ENCODE results near the gene INO80B. TPM values are rescaled to one million over a fixed set of nuclear protein-coding genes. Genes with fewer than 3 reads are reported as not detected.
"Not testable (repeated sequence)": the region's sequence is repeated elsewhere in the genome, so short reads cannot be mapped to it uniquely, and the experiment has no call there.

Gene INO80B
- total RNA-seq, 1 experiment from 2014 or later, result 7.8 TPM

DNA sequence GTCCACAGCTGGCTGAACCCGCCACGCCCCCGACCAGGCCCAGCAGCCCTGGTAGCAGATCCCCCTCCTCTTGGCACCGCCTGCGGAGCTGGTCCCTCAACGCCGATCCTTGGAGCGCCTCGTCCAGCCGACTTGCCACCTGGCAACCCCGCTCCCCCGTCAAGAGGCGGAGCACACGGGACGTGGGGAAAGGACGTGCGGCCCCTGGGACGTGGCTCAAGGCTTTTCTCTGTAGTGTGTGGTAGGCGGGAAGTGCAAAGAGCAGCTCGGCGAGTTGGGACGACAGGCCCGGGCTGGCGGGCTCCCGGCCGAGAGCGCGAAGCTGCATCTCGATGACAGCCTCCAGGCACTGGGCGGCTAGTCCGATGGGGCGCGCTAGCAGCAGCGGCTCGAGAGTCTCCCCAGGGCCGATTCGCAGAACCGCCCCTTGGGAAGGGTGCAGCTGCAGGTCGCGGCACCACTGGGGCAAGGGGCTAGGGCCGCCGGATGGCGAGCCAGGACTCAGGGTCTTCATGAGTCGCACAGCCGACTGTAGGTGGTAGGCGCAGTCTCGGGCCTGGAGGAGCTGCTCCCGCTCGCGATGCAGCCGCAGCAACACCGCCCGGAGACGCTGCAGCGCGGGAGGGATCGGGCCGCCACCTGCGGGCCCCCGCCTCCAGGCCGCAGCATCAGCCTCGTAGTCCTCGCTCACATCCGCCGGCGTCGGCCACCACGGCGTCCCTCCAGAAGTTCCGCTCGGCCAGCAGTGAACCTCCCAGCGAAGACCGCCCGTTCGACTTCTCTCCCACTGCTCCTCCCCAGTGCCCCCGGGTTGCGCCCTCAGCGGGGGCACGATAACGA is 27.3 kb downstream of the INO80B start:
- DNase-seq (ENCODE audit: low read depth), result no peak

DNA sequence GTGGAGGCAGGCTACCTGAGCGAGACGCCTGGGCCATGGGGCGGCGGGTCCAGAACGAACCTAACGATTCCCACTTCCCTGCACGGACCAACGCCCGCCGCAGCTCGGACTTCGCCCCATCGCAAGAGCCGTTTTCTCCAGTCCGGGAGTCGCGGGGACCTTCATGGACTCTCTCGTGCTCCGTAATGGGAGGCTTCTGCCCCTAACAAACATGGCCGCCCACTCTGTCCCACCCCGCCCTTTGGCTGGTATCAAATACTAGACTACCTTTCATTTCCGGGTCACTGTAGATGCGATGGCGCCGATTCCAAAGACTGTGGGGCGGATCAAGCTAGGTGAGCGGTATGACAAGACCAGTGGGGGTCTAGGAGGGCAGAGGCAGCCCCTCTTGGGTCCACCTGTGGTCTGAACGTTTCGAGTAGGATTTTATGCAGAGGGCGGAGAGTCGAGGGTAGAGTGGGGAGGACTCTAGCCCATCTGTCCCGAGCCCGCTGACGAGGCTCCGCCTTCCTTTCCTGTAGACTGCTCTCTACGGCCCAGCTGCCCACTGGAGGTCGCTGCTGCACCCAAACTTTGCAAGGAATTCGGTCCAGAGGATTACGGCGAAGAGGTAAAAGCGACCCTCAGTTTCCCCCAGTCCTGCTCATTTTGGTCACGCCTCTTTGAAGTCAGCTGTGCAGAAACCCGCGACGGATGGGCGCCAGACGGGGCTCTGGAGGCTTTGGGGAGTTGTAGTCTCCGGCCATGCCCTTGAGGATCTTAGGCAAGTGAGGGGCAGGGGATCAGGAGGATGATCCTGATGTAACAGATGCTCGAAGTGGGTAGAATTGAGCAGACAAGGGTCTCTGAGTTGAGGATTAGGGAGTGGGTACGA is 28.2 kb downstream of the INO80B start, which contains the start of the genes CCDC142 and TTC31:
Gene CCDC142 (minus strand): TSS at position 198 of the 874 bp plus-strand sequence. CDS start 161 bp downstream, at position 37.
Gene TTC31 (plus strand): TSS at position 281 of the 874 bp plus-strand sequence. CDS start 15 bp downstream, at position 296.
- DNase-seq (ENCODE audit: low read depth), result peak; percentile 94

DNA sequence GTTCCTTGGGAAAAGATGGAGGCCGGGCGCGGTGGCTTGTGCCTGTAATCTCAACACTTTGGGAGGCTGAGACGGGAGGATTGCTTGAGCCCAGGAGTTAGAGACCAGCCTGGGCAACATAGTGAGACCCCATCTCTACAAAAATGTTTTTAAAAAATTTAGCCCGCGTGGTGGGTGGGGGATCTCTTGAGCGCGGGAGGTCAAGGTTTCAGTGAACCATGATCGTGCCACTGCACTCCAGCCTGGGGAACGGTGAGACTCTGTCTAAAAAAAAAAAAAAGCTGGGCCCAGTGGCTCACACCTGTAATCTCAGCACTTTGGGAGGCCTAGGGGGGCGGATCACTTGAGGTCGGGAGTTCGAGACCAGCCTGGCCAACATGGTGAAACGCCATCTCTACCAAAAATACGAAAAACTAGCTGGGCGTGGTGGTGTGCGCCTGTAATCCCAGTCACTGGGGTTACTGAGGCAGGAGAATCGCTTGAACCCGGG is 28.8 kb downstream of the INO80B start:
- DNase-seq (ENCODE audit: low read depth), result not testable (repeated sequence)

DNA sequence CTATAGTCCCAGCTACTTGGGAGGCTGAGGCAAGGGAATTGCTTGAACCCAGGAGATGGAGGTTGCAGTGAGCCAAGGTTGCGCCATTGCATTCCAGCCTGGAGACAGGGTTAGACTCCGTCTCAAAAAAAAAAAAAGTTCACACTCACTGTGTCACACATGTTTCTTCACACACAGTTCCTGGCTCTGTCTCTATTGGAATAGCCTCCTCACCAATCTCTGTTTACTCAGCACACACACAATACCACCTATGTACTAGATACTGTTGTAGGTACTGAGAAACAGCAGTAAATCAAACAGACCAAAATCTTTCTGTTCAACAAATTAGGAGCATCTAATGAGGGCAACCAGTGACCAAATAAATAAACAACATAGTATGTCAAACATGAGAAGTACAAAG is 31.3 kb downstream of the INO80B start:
- no peak for DNase-seq (ENCODE audit: low read depth)

DNA sequence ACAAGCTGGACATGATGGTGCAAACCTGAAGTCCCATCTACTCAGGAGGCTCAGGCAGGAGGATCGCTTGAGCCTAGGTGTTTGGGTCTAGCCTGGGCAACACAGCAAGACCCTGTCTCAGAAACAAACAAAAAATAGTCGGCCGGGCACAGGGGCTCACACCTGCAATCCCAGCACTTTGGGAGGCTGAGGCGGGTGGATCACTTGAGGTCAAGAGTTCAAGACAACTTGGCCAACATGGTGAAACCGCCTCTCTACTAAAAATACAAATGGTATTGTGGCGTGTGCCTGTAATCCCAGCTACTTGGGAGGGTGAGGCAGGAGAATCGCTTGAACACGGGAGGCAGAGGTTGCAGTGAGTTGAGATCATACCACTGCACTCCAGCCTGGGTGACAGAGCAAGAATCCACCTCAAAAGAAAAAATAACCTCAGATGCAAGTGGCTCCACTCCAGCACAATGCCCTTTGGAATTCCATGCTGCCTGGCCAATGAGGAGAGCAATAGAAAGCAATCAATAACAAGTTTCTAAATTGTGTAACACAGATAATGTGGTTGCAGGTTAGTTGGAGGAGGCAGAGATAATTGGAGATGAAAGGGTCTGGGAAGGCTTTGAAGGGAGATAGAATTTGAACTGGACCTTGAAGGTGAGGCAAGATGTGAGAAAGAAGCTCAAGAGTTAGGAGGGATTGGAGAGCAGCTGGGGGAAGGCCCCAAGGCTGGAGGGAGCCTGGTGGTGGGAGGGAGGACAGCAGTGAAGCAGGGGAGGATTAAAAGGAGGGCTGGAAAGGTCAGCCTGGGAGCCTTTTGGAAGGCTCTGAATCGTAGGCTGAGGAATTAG is 34.0 kb downstream of the INO80B start:
- no peak for DNase-seq (ENCODE audit: low read depth)

DNA sequence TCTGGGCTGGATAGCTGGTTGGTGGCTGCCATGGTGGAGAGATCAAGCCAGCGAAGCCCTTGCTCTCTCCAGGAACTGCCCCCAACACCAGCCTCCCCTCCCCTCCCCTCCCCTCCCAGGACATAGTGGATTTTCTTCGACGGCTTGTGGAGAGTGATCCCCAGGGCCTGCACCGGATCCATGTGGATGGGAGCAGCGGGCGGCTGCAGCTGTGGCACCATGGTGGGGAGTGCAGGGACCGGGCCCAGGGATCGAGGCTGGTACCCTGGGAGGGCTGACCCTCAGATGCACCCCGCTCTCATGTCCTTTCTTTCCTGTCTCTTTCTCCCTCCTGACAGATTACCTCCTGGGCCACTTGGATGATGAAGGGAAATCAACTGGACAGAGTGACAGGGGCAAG is 35.0 kb downstream of the INO80B start:
- no peak for DNase-seq (ENCODE audit: low read depth)

DNA sequence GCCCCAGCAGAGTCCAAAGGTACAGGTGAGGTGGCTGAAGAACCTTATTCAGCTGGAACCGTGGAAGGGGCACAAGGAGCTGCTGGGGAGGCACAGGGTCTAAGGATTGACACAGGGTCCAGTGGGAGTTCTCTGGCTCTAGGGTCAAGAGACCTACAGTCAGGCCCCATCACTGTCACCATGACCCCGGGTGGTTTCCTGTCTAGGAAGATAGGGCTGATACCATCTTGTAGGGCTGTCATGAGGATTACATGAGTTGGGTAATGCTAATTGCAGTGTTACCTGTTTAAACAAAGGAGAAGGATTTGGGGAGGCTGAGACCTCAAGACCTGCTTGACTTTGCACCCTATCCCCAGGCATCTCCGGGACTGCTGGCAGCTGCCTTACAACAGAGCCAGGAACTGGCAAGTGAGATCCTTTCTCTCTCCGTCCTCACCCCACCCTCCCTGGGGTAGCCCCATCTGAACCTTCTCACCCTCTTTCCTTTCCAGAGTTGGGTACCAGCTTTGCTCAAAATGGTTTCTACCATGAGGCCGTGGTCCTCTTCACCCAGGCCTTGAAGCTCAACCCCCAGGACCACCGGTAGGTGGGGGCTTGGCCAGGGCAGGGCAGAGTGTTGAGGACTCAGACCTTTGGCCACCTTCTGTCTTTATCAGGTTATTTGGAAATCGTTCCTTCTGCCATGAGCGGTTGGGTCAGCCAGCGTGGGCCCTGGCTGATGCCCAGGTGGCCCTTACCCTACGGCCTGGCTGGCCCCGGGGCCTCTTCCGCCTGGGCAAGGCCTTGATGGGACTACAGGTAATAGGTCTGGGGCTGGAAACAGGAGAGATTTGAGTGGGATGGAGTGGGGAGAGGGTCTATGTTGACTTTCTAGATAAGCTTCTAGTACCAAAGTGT is 37.0 kb downstream of the INO80B start:
- DNase-seq (ENCODE audit: low read depth), result no peak

DNA sequence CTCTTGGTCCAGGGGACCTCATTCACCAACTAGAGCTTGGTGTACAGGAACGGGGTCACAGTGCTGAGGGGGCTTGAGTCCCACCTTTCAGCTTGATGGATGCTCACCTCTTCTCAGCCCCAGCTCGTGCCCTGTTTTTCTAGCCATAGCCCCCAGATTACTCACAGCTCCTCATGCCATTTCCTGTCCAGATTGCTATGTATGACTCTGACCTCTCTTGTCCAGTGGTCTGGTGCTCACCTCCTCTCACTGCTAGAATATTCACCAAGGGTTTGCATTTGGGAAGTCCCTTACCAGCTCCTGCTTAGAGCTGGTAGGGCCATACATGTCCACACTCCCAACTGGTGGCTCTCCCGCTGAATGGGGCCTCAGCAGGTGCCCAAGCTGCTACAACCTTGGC is 38.7 kb downstream of the INO80B start:
- DNase-seq (ENCODE audit: low read depth), result peak; percentile 46

DNA sequence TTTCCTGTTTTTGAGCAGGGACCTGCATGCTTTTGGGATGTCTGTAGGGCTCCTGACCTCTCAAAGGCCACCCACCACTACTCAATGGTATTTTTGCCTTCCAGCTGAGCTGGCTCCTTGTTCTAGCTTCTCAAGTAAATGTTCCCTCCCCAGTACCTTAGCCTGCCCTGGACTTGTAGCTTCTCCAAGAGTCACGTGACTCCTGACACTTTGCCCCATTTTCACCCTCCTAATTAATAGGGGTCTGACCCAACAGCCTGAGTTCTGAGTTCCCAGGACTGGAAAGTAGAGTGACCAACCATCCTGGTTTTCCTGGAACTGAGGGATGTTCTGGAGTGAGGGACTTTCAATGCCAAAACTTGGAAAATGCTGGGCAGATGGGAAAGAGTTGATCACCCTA is 40.6 kb downstream of the INO80B start:
- DNase-seq (ENCODE audit: low read depth), result no peak

DNA sequence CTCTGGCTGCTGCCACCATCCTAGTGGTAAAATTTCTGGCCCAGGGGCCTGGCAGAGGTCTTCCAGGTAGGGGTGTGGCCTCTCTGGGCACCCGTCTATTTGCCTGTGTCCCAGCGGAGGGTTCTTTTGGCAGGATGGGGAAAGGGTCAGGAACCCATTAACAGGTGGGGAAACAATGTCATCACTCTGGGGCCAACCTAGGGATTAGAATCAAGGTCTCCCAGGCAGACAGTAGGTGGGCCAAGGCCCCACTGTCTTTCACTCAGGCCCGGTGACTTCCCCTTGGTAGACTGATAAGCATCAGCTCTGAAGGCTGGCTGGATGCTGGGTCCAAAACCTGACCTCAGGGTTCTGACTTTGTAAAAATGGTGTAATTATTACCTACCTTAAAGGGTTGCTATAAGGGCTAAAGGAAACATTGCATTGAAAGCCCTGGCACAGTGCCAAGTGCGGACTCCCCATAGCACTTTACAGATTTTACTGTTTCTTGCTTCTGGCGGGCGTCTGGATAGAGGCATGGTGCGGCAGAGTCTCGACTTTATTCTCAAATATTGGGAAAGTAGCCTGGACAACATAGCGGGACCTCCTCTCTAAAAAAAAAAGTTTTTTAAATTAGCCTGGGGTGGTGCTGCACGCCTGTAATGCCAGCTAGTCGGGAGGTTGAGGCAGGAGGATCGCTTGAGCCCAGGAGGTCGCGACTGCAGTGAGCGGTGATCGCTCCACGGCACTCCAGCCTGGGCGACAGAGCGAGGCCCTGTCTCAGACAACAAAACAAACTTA is 42.3 kb downstream of the INO80B start:
- DNase-seq (ENCODE audit: low read depth), result no peak

DNA sequence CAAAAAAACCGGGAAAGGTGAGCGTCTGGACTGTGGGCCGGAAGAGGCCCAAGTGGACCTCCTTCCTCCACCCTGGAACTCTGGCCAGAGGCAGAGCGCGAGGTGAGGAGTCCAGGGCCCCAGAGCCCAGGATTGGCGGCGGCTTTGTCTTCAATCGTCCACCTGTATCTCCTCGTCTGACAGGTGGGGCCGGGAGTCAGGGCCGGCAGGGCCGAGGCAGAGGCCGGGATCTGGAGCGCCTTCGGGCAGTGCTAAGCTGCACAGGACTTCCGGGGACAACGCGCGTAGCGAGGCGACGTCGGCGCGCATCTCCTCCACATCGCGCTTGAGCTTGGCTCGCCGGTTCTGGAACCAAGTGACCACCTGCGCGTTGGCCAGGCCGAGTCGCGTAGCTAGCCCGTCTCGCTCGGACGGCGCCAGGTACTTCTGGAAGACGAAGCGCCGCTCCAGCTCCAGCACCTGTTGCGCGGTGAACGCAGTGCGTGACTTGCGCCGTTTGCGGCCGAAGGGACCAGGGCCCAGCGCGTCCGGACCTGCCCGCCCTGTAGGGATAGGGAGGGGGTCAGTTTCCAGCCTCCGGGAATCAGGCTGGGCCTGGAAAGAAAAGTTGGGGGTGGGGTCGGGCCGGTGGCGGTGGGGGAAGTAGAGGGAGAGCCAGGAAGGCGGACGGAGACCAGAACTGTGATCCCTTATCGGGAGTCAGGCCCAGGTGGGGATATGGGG is 43.1 kb downstream of the INO80B start:
- DNase-seq (ENCODE audit: low read depth), result peak; percentile 24

DNA sequence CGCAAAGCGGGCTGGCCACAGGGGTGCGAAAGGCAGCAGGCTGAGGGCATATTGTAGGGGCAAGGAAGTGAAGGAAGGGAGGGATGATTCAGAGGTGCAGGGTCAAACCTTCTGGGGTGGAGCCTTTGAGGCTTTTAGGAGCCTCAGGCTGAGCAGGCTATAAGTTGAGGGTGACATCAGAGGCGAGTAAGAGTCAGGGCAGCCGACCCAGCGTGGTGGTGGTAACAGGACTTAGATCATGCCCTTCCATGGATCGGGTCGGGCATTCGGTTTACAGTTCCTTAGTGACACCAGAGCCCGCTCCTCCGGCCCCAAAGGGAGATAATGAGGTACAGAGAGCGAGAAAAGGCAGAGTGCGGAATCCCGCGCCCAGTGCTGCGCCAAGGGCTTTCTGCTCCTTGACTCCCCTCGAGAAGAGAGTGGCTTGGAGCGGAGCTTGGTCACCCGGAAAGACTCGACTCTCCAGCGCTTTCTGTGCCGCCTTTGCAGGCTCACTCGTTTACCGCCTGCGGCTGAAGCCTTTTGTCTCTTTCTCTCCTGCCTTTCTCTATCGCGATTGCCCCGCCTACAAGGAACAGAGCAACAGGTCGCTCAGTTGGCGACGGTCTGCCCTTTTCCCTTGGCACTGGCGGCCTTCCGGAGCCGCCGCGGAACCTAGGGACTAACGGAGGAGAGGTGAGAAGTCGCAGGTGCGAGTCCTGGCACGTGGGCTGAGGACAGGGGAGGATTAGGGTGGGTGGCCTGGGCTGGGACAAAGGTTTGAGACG is 43.8 kb downstream of the INO80B start:
- peak; percentile 65 for DNase-seq (ENCODE audit: low read depth)

DNA sequence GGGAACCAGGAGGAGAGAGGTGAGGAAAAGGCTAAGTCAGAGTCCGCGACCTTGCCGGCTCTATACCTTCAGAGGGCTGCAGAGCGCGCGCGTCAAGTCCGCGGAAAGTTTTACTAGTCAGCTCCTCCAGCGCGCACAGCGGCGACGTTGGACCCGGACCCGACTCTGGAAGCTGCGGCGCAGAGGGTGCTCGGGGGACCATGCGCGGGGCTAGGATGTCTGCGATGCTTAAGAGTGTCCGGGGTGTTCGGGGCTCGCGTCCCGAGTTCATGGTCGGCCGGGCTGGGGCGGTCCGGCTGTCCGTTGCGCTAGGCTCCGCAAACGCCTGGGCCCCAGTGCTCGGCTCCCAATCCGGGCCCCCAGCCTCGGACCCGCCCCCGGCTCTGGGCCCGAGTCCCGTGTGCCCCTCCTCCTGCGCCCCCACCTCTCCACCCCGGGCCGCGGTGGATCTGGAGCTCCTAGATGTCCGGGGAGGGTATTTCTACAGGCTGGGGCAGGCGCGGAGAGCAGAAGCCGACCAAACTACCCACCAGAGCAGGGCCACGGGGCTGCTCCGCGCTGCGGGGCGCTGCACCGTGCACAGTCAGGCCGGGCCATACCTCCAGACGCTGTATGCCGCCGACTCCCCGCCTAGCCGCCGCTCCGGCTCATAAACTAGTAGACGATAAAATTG is 44.5 kb downstream of the INO80B start, which contains the start of gene LBX2:
Gene LBX2 (minus strand): TSS at position 337 of the 673 bp plus-strand sequence. CDS start 66 bp downstream, at position 271.
- DNase-seq (ENCODE audit: low read depth), result no peak

DNA sequence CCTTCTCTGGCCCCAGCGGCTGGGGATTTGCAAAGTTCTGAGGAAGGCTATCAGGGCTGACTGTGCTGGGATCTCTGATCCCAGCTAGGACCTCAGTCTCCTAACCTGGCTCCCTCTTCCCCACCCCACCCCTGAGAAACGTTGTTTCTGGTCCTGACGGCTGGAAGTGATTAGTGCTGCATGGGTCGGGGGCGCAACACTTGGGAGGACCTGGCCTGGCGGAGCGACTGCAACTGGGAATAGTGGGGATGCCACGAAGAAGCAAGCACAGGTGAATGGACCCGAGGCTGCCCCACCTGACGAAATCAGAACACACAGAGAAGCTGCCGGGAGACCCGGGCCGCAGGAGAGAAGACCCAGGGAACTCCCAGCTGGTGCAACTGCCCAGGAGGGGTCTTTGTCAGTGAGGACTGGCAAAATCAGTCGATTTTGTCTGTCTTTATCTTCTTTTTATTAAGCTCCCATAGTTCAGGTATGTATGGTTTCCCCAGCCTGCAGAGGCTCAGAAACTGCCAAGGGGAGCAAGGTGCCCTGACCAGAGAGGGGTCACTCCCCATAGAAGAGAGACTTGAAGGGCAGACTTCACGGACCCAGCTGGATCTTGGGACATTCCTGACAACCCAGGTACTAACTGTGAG is 45.2 kb downstream of the INO80B start:
- DNase-seq (ENCODE audit: low read depth), result no peak

DNA sequence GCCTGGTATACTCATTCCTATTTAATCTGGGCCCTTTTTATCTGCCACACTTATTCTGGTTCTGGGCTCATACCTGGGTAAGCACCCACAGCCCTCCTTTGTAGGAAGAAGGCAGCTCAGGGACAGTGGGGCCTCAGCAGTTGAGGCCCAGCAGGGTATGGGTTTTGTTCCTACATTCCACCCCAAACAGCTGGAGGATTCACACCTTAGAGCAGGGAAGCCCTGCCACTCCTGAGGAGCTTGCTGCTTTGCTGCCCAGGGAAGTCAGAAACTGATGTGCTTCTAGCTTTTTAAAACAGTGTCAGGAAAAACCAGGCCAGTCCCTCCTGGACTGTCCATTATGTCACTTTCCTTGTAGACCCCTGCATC is 45.7 kb downstream of the INO80B start:
- DNase-seq (ENCODE audit: low read depth), result no peak

DNA sequence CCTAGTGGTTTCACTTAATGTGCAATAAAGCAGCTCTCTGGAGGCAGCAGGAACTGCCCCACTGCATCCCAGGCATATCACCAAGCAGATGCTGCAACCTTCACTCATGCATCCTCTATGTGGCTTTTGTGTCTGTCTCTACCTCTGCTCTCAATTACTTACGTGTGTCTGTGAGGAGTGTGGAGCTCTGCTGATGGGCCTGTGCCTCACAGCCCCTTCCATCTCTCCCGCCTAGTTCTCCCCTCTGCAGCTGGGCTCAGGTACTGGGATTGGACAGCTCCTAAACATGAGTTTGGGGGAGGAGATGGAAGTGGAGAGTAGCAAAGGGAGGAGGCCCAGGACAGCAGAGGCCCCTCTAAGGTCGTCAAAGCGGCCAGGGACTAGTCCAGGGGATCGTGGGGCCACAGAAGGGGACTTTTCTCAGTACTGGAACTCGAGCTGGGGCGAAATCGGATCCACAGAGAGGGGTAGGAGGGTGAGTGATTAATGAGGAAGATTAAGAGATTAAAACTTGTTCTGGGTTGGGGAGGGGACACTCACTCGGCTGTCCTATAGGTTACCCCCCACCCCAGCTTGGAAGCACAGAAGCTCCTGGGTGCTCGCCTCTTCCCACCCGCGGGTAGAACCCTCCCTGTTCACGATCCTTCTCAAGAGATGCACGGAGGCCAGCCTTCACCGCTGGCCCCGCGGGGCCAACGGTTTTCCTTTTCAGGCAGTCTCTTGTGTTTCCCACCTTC is 46.6 kb downstream of the INO80B start:
- no peak for DNase-seq (ENCODE audit: low read depth)

All from M059J (cell line).